IMR-90 (cell line): ENCODE results near the gene CD1B. TPM values are rescaled to one million over a fixed set of nuclear protein-coding genes. Genes with fewer than 3 reads are reported as not detected.

Experiments
- ATAC-seq: fragments of 200-7000 bp; cut with Tn5 transposase; 2 replicates; pipeline ENCODE4 v1.9.1; 2020; ENCODE audit warnings: low read depth, mild to moderate bottlenecking, moderate library complexity
- BruUV-seq: library from RNA; stranded (reverse); fragments of 400-500 nt; replicated peaks from 2 replicates; lab custom pipeline; 2021; lab: Mats Ljungman, UMichigan
- CTCF ChIA-PET: fragments of 300-600 bp; formaldehyde crosslinking; extraction: SDS; loops from one replicate; lab custom pipeline; 2021; ENCODE audit warnings: antibody characterized with exemption; lab: Yijun Ruan, JAX
- POLR2A ChIA-PET: fragments of 300-600 bp; sonication (Branson Sonifier 250); formaldehyde crosslinking; loops from one replicate; lab custom pipeline; 2022; ENCODE audit warnings: antibody characterized with exemption; ENCODE audit not compliant: unreplicated experiment; lab: Charles Lee
- DNase-seq: peaks from one replicate; pipeline ENCODE4 v3.0.0; 2013
- H2AFZ ChIP-seq: replicated peaks from 2 replicates; pipeline ENCODE3; 2013; ENCODE audit warnings: low read length, mild to moderate bottlenecking; ENCODE audit not compliant: poor library complexity
- H2AK5ac ChIP-seq: 2 replicates; pipeline ENCODE4 v1.6.1; 2013; ENCODE audit warnings: low read depth, low read length, inconsistent platforms
- H2AK9ac ChIP-seq: replicated peaks from 2 replicates; pipeline ENCODE3; 2013; ENCODE audit warnings: mild to moderate bottlenecking, low read depth, low read length, moderate library complexity; ENCODE audit not compliant: poor library complexity
- H2BK120ac ChIP-seq: 2 replicates; pipeline ENCODE4 v1.6.1; 2013; ENCODE audit warnings: low read depth, low read length, inconsistent platforms
- H2BK15ac ChIP-seq: 3 replicates; pipeline ENCODE4 v1.6.1; 2013; ENCODE audit warnings: low read depth, low read length, inconsistent platforms
- H2BK20ac ChIP-seq: 2 replicates; pipeline ENCODE4 v1.6.1; 2013; ENCODE audit warnings: low read depth, mild to moderate bottlenecking, inconsistent platforms, low read length, moderate library complexity
- H2BK5ac ChIP-seq: 2 replicates; pipeline ENCODE4 v1.6.1; 2013; ENCODE audit warnings: mild to moderate bottlenecking, low read depth, low read length, inconsistent platforms; ENCODE audit not compliant: poor library complexity, severe bottlenecking
- H3K14ac ChIP-seq: replicated peaks from 2 replicates; pipeline ENCODE4 v1.6.1; 2013; ENCODE audit warnings: low read depth, low read length, inconsistent platforms
- H3K18ac ChIP-seq: 2 replicates; pipeline ENCODE4 v1.6.1; 2013; ENCODE audit warnings: low read depth, low read length, control low read depth
- H3K23ac ChIP-seq: 2 replicates; pipeline ENCODE4 v1.6.1; 2013; ENCODE audit warnings: low read depth, low read length, inconsistent platforms
- H3K27ac ChIP-seq: 2 replicates; pipeline ENCODE4 v1.5.1; 2013; ENCODE audit warnings: mild to moderate bottlenecking, control low read depth, low read length; ENCODE audit not compliant: insufficient read depth
- H3K27me3 ChIP-seq: 2 replicates; pipeline ENCODE4 v1.6.1; 2013; ENCODE audit warnings: low read length; ENCODE audit not compliant: control insufficient read depth, insufficient read depth
- H3K36me3 ChIP-seq: 2 replicates; pipeline ENCODE4 v1.6.1; 2013; ENCODE audit warnings: low read length, mixed read lengths; ENCODE audit not compliant: control insufficient read depth, insufficient read depth
- H3K4ac ChIP-seq: 2 replicates; pipeline ENCODE4 v1.6.1; 2013; ENCODE audit warnings: low read depth, low read length, inconsistent platforms
- H3K4me1 ChIP-seq: 2 replicates; pipeline ENCODE4 v1.6.1; 2013; ENCODE audit warnings: low read length, mixed read lengths; ENCODE audit not compliant: control insufficient read depth, insufficient read depth
- H3K4me2 ChIP-seq: 2 replicates; pipeline ENCODE4 v1.6.1; 2013; ENCODE audit warnings: low read depth, mild to moderate bottlenecking, control low read depth, low read length, moderate library complexity
- H3K4me3 ChIP-seq: 2 replicates; pipeline ENCODE4 v1.5.1; 2013; ENCODE audit warnings: low read depth, mild to moderate bottlenecking, control low read depth, low read length, moderate library complexity; ENCODE audit not compliant: insufficient read depth
- H3K56ac ChIP-seq: 2 replicates; pipeline ENCODE4 v1.6.1; 2013; ENCODE audit warnings: low read length, inconsistent platforms; ENCODE audit not compliant: insufficient read depth; ENCODE audit errors: extremely low read depth
- H3K79me1 ChIP-seq, 2 experiments: 2 replicates each; pipeline ENCODE4 v1.6.1; 2013; ENCODE audit warnings: low read length in 2 of 2, inconsistent platforms in 1 of 2, low read depth in 1 of 2
- H3K9ac ChIP-seq: 2 replicates; pipeline ENCODE4 v1.6.1; 2013; ENCODE audit warnings: low read depth, low read length, control low read depth
- H3K9me1 ChIP-seq: 2 replicates; pipeline ENCODE4 v1.6.1; 2013; ENCODE audit warnings: low read length, inconsistent platforms; ENCODE audit not compliant: insufficient read depth
- H3K9me3 ChIP-seq: 2 replicates; pipeline ENCODE4 v1.6.1; 2013; ENCODE audit warnings: low read length; ENCODE audit not compliant: control insufficient read depth, insufficient read depth
- H4K20me1 ChIP-seq: 2 replicates; pipeline ENCODE4 v1.6.1; 2013; ENCODE audit warnings: low read length, inconsistent platforms; ENCODE audit not compliant: insufficient read depth
- H4K5ac ChIP-seq: 2 replicates; pipeline ENCODE4 v1.6.1; 2013; ENCODE audit warnings: mild to moderate bottlenecking, low read depth, low read length, control low read depth
- H4K8ac ChIP-seq, 2 experiments: 2 replicates each; pipeline ENCODE4 v1.6.1; 2013; ENCODE audit warnings: low read depth in 2 of 2, low read length in 2 of 2, control low read depth in 1 of 2, inconsistent platforms in 1 of 2
- H4K91ac ChIP-seq: 2 replicates; pipeline ENCODE4 v1.6.1; 2013; ENCODE audit warnings: low read depth, low read length, inconsistent platforms; ENCODE audit not compliant: insufficient read depth
- BHLHE40 ChIP-seq: fragments of 150-350 bp; IDR thresholded peaks from 2 replicates; pipeline ENCODE4 v1.6.1; 2016; ENCODE audit warnings: mild to moderate bottlenecking, low read depth, low read length
- CEBPB ChIP-seq: IDR thresholded peaks from 2 replicates; pipeline ENCODE4 v1.6.1; 2012; ENCODE audit warnings: low read depth, low read length, improper control_type of control experiment
- CHD1 ChIP-seq: IDR thresholded peaks from 2 replicates; pipeline ENCODE4 v1.6.1; 2012; ENCODE audit warnings: low read depth, low read length, improper control_type of control experiment
- FOS ChIP-seq: fragments of 150-350 bp; IDR thresholded peaks from 2 replicates; pipeline ENCODE4 v1.6.1; 2016; ENCODE audit warnings: low read depth, low read length
- MAFK ChIP-seq: IDR thresholded peaks from 2 replicates; pipeline ENCODE4 v1.6.1; 2012; ENCODE audit warnings: low read depth, low read length, improper control_type of control experiment
- MAZ ChIP-seq: IDR thresholded peaks from 2 replicates; pipeline ENCODE4 v1.6.1; 2012; ENCODE audit warnings: low read depth, mild to moderate bottlenecking, low read length, improper control_type of control experiment, moderate library complexity, borderline replicate concordance
- MXI1 ChIP-seq: IDR thresholded peaks from 2 replicates; pipeline ENCODE4 v1.6.1; 2012; ENCODE audit warnings: low read depth, mild to moderate bottlenecking, low read length, moderate library complexity, borderline replicate concordance
- POLR2A ChIP-seq: IDR thresholded peaks from 2 replicates; pipeline ENCODE4 v1.6.1; 2012; ENCODE audit warnings: mild to moderate bottlenecking, low read depth, low read length
- RAD21 ChIP-seq: IDR thresholded peaks from 2 replicates; pipeline ENCODE4 v1.6.1; 2012; ENCODE audit warnings: low read length, improper control_type of control experiment
- RCOR1 ChIP-seq: IDR thresholded peaks from 2 replicates; pipeline ENCODE4 v1.6.1; 2012; ENCODE audit warnings: mild to moderate bottlenecking, low read length, improper control_type of control experiment; ENCODE audit not compliant: insufficient replicate concordance
- RFX5 ChIP-seq: IDR thresholded peaks from 2 replicates; pipeline ENCODE4 v1.8.0; 2012; ENCODE audit warnings: low read depth, mild to moderate bottlenecking, low read length, moderate library complexity
- SMC3 ChIP-seq: fragments of 150-350 bp; IDR thresholded peaks from 2 replicates; pipeline ENCODE4 v1.6.1; 2016; ENCODE audit warnings: low read depth, mild to moderate bottlenecking, antibody characterized with exemption, low read length, moderate library complexity
- WGBS, 2 experiments: methylation state at CpG; one replicate each; pipeline versions ENCODE4 v1.1.5 to v1.1.7; 2013; ENCODE audit warnings: missing lambda C conversion rate in 2 of 2; ENCODE audit not compliant: insufficient read length in 1 of 2; ENCODE audit errors: extremely low coverage in 2 of 2; 5-methylcytosine and 5-hydroxymethylcytosine counted together
- dilution Hi-C: fragments of 300-500 bp; cut with HindIII; formaldehyde crosslinking; loops from one replicate; pipeline ENCODE4 v1.14.3; 2018; ENCODE audit warnings: low sequenced_read_pairs; ENCODE audit not compliant: unreplicated experiment
- in situ Hi-C: fragments of 300-500 bp; cut with MboI; formaldehyde crosslinking; loops from 3 replicates; pipeline ENCODE4 v1.14.3; 2019; ENCODE audit warnings: low sequenced_read_pairs, inconsistent platforms, mixed read lengths
- intact Hi-C: fragments of 100-400 bp; cut with micrococcal nuclease; formaldehyde crosslinking; loops from 2 replicates; pipeline ENCODE4 v1.10.0; 2022
- polyA plus RNA-seq, 3 experiments: library from polyadenylated mRNA; depleted of rRNA; stranded (reverse); fragments of >200 nt; gene quantifications; 2 replicates each; pipeline ENCODE4 v1.2.3, GENCODE V29; 2012; ENCODE audit warnings: low replicate concordance in 1 of 3
- total RNA-seq: library from RNA; depleted of rRNA; stranded (reverse); fragments of >200 nt; gene quantifications from 2 replicates; pipeline ENCODE4 v1.2.3, GENCODE V29; 2012
- TF ChIP-seq, protein P1 (sequence below): fragments of 150-350 bp; IDR thresholded peaks from 2 replicates; pipeline ENCODE4 v1.6.1; 2017; ENCODE audit warnings: mild to moderate bottlenecking, antibody characterized with exemption, low read length, low read depth

The CD1B gene
- total and polyA plus RNA-seq, 2 of the 4 experiments (the other 2 are of a cell fraction) = not detected

DNA sequence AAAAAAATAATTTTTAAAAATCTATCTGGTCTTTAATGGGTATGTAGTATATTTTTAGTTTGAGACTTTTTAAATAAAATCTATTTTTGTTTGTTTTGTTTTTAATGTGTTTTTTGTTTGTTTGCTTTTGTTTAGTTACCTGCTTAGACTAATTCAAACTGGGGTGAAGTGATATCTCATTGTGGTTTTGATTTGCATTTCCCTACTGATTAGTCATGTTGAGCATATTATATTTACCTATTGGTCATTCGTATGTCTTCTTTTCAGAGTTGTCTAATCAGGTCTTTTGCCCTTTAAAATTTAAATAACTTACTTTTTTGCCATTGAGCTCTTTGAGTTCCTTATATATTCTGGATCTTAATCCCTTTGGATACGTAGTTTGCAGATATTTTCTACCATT lies 20.3 kb downstream of the CD1B start:
- Histone ChIP-seq H3K18ac (no peak overlapping the region), H3K9me1 (no peaks in the 10 kb centered on the region), H2AK5ac (no peak overlapping the region), H3K4me3 (no peak overlapping the region), H3K27me3 (no peaks in the 10 kb centered on the region), H3K27ac (no peak overlapping the region), H2BK20ac (no peak overlapping the region), H4K8ac (no peak overlapping the region), H3K56ac (no peak overlapping the region), H3K9me3 (no peaks in the 10 kb centered on the region), H4K5ac (no peak overlapping the region), H4K20me1 (no peaks in the 10 kb centered on the region), H4K91ac (no peak overlapping the region), H3K9ac (no peak overlapping the region), H2BK5ac (no peak overlapping the region), H3K36me3 (no peaks in the 10 kb centered on the region), H2AFZ (no peak overlapping the region), H2AK9ac (no peak overlapping the region), H3K4ac (no peak overlapping the region), H3K79me1 (no peaks in the 10 kb centered on the region), H2BK15ac (no peak overlapping the region), H3K23ac (no peak overlapping the region), H3K4me1 (no peaks in the 10 kb centered on the region), H3K14ac (no peak overlapping the region), H3K4me2 (no peak overlapping the region), H2BK120ac (no peak overlapping the region)
- no peak for DNase-seq
- TF ChIP-seq, protein P1, sequence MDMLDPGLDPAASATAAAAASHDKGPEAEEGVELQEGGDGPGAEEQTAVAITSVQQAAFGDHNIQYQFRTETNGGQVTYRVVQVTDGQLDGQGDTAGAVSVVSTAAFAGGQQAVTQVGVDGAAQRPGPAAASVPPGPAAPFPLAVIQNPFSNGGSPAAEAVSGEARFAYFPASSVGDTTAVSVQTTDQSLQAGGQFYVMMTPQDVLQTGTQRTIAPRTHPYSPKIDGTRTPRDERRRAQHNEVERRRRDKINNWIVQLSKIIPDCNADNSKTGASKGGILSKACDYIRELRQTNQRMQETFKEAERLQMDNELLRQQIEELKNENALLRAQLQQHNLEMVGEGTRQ = no peak
- no peak for TF ChIP-seq SMC3
- no peak for TF ChIP-seq MAZ
- no peak for TF ChIP-seq BHLHE40
- TF ChIP-seq POLR2A = no peak
- no peak for TF ChIP-seq CEBPB
- no peak for TF ChIP-seq FOS
- TF ChIP-seq RCOR1 = no peak
- TF ChIP-seq RFX5 = no peak
- no peak for TF ChIP-seq CHD1
- no peak for TF ChIP-seq MXI1
- no peak for TF ChIP-seq RAD21
- TF ChIP-seq MAFK = no peak
- dilution Hi-C loops = no loop called here
- no peak for ATAC-seq
- WGBS, 2 experiments = no CpG with 5 or more reads among the region's 2 CpGs
- BruUV-seq = no TSS peak
- POLR2A ChIA-PET = no interaction called here
- in situ Hi-C loops = no loop called here
- CTCF ChIA-PET = no interaction called here
- intact Hi-C loops = no loop called here
